GM21786 (cell line): ENCODE measurements around the gene NEK5.
"Not testable (repeated sequence)": the region's sequence is repeated elsewhere in the genome, so short reads cannot be mapped to it uniquely, and the experiment has no call there.

ENCODE experiments used
- ATAC-seq: cut with Tn5 transposase; IDR thresholded peaks from one replicate; pipeline ENCODE4 v1.9.1; 2021; ENCODE audit not compliant: unreplicated experiment

Gene NEK5

GRCh38 chr13:52082601-52083000 lies 46.3 kb downstream of the NEK5 start:
- ATAC-seq = no peak

- ATAC-seq = not testable (repeated sequence)
These were observed 49.0 kb downstream of the NEK5 start for GRCh38 chr13:52079891-52080290.

DNA sequence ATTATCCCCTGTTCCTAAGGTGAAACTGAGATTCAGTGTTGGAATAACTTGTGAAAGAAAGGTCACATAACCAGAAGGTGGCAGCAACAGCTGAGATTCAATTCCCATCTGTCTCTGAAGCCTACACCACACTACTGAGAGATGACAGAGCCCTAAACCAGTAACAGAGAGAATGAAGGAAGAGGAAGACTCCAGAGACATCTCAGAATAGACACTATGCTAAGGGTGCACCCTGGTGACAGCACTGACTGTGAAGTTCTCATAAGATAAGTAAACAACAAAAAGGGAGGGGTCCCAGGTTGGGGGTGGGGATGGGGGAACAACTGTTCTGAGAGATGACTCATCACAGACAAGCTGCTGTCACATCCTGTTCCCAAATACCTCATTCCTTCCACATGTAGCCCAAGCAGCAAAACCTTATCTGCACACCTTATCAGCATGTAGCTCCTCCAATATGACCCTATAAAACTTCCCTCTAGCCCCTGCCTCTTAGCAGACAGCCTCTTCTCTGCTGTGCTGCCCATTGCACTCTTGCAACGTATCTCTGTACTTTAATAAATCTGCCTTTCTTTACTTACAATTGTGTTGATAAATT lies 57.8 kb downstream of the NEK5 start:
- no peak for ATAC-seq

DNA sequence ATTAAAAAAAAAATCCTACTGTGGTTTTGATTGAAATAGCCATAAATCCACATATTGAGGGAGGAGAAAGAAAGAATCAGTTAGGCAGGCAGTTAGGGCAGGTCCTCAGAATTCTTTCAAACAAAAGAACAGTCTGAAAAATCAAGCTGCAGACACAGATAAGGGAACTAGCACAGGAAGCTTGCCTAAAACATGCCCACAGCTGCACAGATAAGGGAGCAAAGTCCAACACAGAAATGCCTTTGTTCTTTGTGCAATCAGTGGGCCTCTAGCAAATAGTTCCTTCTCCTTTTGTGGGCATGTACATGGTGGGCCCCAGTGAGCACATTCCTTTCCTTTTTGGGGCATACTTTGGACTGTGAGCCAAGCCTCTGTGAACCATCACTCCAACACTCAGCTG lies 61.6 kb downstream of the NEK5 start:
- ATAC-seq = no peak

DNA sequence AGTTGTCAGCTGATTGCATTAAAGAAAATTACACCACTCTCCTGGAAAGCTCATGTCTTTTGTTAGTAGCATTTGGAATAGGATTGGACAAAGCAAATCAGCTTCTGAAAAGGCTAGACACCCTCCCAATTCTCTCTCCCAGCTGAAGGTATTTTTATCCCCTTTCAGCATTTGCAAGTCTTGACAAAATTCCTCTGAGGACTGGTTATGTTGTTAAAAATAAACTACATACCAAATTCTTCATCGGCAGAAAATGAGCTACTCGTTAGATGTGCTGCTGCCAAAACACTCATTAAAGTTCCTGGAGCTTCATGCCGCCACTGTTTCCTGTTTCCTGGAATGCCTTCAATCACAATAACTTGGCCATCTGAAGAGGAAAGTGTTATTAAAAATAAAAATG lies 67.3 kb downstream of the NEK5 start:
- no peak for ATAC-seq

DNA sequence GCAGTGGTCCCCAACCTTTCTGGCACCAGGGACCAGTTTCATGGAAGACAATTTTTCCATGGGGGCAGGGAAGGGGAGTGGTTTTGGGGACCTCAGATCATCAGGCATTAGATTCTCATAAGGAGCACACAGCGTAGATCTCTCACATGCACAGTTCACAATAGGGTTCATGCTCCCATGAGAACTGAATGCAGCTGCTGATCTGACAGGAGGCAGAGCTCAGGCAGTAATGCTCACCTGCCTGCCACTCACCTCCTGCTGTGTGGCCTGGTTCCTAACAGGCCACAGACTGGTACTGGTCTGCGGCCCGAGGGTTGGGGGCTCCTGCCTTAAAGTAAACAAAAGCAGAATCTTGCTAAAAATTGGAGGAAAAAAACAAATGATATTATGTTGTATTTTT lies 67.8 kb downstream of the NEK5 start:
- ATAC-seq = not testable (repeated sequence)

DNA sequence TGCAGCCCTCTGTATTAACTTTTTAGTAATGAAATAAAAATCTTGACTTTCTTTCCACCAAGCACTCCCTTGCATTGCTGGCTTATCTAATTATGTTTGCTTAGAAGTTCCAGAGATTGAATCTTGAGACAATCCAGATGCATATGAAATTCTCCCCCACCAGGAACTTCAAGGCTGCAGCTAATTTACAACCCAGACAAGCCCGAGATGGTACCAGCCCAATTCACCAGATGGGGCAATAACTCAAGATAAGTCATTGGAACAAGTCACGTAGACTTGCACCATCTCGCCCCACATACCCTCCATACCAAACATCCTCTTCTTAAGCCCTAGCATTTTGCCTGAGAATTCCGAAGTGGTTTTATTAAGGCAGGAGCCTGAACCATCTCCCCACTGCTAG lies 75.4 kb downstream of the NEK5 start:
- ATAC-seq = no peak

DNA sequence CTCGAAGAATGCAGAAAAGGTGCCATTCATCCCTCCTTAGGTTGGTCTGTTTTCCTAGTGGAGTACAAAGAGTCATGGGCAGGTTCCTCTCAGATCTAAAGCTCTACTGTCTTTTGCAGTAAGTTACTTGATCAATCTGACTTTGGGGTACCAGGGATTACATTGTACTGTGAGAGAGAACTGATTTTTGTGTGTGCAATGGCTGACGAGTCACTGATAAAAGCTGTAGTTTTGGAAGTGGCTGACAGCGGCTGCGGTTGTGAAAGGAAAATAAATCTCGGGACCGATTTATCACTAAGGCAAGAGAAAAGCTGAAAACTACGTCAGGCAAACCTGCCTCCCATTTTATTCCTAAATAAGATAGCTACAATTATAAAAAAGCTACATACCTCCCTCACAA lies 77.5 kb downstream of the NEK5 start:
- ATAC-seq = no peak

DNA sequence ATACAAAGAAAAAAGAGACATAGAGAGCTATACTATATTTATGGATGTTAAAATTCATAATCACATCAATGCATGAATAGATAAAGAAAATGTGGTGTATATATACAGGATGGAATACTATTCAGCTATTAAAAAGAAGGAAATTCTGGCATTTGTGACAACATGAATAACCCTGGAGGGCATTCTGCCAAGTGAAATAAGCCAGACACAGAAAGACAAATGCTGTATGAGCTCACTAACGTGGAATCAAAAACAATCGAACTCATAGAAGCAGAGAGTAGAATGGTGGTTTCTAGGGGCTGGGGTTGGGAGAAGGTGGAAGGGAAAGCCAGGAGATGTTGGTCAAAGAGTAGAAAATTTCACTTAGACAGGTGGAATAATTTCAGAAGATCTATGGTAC lies 80.4 kb downstream of the NEK5 start:
- no peak for ATAC-seq

- ATAC-seq = no peak
These were observed 81.4 kb downstream of the NEK5 start for GRCh38 chr13:52047463-52047862.

- ATAC-seq = no peak
These were observed 85.2 kb downstream of the NEK5 start for GRCh38 chr13:52043675-52044074.

- no peak for ATAC-seq
These were observed 92.8 kb downstream of the NEK5 start for GRCh38 chr13:52036037-52036436.

- no peak for ATAC-seq
These were observed 94.2 kb downstream of the NEK5 start for GRCh38 chr13:52034616-52035226.

DNA sequence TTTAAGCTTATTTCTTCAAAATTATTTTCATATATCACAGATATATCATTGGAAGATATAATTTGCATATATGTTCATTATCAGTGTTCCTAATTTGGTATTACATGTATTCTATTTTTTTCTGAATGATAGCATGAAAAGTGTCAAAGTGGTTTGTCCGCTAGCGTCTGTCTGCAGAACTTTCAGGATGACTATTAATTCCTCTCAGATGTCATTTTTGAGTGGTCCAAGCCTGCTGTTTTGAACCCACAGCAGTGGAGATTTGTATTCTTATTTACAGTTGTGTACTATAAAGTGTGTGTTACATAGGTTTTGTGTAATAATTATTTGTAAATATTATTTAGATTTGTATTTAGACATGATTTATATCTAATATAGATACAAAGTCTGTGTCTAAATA lies 95.8 kb downstream of the NEK5 start:
- no peak for ATAC-seq

DNA sequence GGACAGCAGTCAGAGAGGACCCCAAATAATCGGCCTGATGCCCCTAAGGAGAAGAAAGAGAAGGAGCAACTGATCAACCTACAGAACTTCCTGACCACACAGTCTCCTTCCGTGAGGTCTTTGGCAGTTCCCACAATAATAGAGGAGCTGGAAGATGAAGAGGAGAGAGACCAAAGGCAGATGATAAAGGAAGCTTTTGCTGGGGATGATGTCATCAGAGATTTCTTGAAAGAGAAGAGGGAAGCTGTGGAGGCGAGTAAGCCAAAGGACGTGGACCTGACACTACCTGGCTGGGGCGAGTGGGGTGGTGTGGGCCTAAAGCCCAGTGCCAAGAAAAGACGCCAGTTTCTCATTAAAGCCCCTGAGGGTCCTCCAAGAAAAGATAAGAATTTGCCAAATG lies 98.5 kb downstream of the NEK5 start:
- ATAC-seq = not testable (repeated sequence)

GRCh38 chr13:52029569-52029968 lies 99.3 kb downstream of the NEK5 start:
- ATAC-seq = no peak

- no peak for ATAC-seq
These were observed 101.0 kb downstream of the NEK5 start for GRCh38 chr13:52027832-52028231.

DNA sequence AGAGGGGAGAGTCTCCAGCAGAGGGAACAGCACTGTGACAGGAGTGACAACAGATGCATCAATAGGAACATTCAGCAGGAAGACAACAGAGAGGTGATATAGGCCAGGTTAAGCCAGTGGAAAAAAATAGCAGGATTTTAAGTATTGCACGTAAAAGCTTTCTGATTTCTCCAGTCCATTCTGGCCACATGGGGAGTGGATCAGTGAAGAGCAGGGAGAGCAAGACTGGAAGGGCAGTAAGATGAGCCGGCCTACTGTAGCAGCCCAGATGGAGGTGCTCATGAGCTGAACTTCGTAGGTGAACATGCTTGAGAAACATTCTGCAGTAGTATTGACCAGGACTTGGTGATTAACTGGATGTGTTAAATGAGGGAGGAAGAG lies 102.6 kb downstream of the NEK5 start:
- no peak for ATAC-seq

DNA sequence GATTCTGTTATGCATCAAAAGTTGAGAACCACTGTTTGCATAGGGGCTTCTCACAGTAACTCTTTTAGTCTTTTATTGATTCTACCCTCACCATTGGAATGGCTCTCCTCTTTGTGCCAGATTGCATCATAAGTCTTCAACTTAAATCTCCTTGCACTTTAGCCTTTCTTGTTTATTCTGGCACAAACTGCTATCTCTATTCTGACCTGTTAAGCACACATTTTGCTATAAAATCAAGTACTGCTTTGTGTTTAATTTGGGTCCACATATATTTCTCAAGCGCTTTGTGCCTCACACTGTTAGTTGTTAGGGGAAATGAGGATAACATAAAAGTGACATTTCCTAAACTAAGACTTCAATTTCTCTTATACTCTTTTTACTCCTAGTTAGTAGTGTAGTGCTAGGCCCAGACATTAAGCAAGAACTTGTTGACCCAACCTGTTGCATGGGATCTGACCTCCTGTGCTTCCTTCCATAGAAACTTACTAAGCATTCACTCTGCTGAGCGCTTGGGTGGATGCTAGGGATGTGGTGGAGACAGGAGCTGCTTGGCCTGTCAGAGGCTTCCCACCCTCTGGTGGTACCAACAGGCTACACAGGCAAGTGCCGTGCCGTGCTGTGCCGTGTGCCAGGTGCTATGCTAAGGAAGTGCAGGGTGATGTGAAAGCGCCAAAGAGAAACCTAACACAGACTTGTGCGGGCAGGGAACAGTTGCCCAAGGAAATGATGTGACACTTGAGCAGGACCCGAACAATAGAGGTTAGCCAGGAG lies 103.2 kb downstream of the NEK5 start:
- ATAC-seq = no peak

DNA sequence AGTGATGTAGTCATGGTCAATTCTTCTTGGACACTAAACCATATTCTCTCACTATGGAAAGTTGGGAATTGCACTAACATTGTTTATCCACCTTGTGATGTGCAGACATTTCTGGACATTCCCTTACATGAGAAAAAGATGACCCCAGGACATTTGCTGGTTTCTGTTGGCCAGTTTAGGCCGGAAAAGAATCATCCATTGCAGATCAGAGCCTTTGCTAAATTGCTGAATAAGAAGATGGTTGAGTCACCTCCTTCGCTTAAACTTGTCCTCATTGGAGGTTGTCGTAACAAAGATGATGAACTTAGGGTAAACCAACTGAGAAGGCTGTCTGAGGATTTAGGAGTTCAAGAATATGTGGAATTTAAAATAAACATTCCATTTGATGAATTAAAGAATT lies 104.4 kb downstream of the NEK5 start, which contains the start of gene UTP14C:
Gene UTP14C (plus strand): TSS at position 211 of the 400 bp plus-strand sequence. CDS start 4,114 bp downstream, outside the sequence.
- ATAC-seq = no peak

DNA sequence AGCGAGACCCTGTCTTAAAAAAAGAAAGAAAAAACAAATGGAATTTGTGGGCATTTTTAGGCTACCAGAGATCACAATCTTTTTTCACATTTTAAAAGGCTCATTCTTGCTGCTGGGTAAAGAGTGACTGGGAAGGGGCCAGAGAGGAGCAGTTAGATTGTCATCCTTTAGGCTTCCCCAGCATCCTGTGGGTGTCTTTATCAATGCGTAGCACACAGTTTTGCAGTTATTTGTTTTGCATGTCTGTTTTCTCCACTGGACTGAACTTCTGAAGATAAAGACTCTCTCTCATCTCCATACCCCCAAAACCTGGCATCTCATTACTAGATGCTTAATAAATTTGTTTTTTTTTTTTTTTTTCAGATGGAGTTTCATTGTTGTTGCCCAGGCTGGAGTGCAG lies 106.5 kb downstream of the NEK5 start:
- ATAC-seq = no peak

DNA sequence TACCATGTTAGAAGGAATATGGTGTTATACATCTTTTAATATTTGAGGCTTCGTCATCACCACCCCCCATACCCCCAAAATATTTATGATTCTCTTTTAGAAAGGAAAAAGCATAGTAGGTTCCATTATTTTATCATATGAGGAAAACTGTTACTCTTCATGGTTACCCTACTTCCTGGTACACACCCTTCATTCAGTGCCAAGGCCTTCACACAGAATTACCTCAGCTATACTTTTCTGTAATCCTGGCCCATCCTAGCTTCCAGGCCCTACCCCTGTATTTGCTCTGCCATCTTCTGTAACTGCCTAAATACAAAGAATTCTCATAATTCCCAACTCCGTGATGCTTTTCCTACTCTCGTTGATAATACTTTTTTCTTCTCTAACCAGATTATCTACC lies 108.7 kb downstream of the NEK5 start:
- ATAC-seq = no peak
